ENCODE data around the gene USP12.
A peak's percentile ranks its signal among the peaks of the same experiment; 100 is the strongest.

The USP12 gene

DNA sequence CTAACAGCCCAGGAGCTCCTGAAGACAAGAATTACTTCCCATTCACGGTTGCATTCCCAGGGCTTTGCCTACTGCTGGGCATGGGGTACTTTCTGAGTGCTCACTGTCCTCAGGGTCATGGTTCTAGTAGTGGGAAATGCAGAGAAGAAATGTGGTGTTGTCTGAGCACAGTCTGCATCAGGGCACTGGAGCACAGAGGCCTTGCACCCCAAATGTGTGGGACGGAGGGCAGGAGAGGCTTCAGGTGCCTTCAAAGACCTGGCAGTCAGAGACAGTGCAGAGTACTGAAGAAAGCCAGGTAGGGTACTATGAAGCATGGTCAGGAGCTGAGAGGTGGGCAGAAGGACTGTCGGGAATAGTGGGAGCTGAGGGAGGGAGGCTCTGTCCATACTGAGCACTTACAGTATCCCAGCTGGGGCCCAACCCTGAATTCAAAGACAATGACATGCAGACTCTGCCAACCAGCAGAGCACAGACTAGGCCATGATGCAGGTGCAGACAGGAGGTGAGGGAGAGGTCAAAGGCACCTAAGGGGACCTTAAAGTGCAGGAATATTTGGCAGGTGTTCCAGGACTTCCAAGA, 144.4 kb downstream of the USP12 start:
- TF ChIP-seq, protein P1, sequence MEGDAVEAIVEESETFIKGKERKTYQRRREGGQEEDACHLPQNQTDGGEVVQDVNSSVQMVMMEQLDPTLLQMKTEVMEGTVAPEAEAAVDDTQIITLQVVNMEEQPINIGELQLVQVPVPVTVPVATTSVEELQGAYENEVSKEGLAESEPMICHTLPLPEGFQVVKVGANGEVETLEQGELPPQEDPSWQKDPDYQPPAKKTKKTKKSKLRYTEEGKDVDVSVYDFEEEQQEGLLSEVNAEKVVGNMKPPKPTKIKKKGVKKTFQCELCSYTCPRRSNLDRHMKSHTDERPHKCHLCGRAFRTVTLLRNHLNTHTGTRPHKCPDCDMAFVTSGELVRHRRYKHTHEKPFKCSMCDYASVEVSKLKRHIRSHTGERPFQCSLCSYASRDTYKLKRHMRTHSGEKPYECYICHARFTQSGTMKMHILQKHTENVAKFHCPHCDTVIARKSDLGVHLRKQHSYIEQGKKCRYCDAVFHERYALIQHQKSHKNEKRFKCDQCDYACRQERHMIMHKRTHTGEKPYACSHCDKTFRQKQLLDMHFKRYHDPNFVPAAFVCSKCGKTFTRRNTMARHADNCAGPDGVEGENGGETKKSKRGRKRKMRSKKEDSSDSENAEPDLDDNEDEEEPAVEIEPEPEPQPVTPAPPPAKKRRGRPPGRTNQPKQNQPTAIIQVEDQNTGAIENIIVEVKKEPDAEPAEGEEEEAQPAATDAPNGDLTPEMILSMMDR (IDR thresholded peaks at IDR 0.05; ENCODE audit: low read depth, low read length) = no peak
- in situ Hi-C loops (cut with HindIII; ENCODE audit: low sequenced_read_pairs) = no loop called here
- H3K4me3 ChIP-seq (ENCODE audit: low read depth, low read length) = no peak overlapping the region
- no peak for DNase-seq (ENCODE audit: low read depth, low spot score)

DNA sequence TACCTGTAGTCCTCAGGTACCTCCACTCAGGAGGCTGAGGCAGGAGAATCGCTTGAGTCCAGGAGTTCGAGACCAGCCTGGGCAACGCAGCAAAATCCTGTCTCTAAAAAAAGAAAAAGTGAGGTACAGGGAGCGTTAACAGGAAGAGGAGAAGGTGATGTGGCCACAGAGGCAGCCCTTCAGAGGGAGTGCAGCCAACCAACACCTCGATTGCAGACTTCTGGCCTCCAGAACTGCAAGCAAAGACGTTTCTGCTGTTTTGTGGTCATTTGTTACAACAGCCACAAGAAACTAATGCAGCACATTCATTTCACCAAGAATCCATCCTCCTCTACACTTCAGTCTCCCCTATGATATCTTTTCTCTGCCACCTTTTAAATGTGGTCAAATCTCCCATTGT, 145.2 kb downstream of the USP12 start:
- in situ Hi-C loops (cut with HindIII; ENCODE audit: low sequenced_read_pairs) = no loop called here
- DNase-seq (ENCODE audit: low read depth, low spot score) = no peak
- TF ChIP-seq, protein P1 (IDR thresholded peaks at IDR 0.05; ENCODE audit: low read depth, low read length) = no peak
- no peak overlapping the region for H3K4me3 ChIP-seq (ENCODE audit: low read depth, low read length)

DNA sequence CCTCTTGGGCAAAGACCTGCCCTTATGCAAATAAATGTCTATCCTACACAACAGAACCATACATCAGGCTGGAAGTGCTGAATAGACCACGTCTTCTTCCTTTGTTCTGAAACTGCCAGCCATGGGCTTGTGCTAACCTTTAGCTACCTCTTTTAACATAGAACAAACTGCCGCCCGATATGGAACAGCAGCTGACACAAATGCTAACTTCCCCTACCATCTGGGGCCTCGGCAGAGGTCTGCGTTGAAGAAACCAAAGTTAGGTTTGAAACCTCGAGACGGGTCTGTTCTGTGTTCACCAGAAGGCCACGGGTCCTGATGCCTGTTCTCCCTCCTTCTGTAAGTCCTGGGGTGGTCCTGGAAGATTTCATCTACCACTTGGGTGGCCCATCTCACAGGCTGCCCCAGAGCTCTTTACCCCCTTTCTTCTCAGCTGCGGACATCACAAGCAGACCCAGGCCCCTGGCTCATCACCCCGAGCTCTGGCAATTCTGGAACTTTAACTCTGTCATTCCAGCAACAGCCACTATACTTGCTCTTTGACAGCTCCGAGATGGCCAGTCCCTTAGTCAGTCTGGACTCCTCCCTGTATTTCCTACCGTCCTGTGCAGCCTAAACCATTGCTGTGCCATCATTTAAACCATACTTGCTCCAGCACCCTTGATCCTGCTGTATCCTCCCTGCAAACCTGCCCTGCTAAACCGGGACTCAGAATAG, 146.7 kb downstream of the USP12 start:
- no peak overlapping the region for H3K4me3 ChIP-seq (ENCODE audit: low read depth, low read length)
- no peak for DNase-seq (ENCODE audit: low read depth, low spot score)
- in situ Hi-C loops (cut with HindIII; ENCODE audit: low sequenced_read_pairs) = no loop called here
- TF ChIP-seq, protein P1 (IDR thresholded peaks at IDR 0.05; ENCODE audit: low read depth, low read length) = no peak

DNA sequence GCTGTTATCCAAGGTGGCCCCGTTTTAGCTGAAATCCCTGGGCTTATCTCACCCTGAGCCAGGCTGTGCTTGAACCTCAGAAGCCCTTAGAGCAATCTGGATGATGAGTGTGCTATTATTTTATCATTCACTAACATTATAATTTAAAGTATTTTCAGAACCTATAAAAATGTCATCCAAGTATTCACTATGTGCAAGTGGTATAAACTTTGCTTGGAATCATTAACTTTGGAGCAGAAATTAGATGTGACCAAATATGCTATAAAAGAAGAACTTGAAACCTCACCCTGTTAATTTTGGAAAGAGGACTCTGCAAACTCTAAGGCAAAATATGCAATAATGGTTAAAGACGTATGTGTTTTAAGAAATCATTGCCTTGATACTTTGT, 147.5 kb downstream of the USP12 start:
- H3K4me3 ChIP-seq (ENCODE audit: low read depth, low read length) = no peak overlapping the region
- DNase-seq (ENCODE audit: low read depth, low spot score) = no peak
- TF ChIP-seq, protein P1 (IDR thresholded peaks at IDR 0.05; ENCODE audit: low read depth, low read length) = no peak
- in situ Hi-C loops (cut with HindIII; ENCODE audit: low sequenced_read_pairs) = no loop called here

DNA sequence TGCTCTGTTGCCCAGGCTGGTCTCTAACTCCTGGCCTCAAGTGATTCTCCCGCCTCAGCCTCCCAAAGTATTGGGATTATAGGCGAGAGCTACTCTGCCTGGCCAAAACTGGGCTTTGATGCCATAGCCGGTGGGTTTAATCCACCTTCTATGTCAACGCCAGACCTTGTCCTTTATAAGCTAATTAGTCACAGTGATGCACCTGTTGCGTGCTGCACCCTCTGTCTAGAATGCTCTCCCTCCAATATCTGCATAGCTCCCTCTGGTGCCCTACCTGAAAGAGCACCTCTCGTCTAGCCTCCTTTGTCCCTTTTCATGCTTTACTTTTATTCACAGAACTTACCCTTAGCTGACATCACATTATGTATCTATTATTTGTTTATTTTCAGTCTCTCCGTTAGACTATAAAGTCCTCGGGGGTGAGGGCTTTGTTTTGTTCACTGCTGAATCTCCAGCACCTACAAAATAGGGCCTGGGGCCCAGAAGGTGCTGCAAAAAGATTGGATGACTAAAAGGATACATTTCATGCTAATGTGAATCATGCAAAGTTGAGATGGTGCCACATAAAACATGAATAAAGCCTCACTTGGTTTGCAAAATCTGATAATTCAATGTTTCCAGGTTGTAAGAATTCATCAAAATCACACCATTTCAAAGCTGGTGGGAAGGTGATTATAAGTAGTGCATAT, 148.1 kb downstream of the USP12 start:
- no peak for DNase-seq (ENCODE audit: low read depth, low spot score)
- H3K4me3 ChIP-seq (ENCODE audit: low read depth, low read length) = no peak overlapping the region
- in situ Hi-C loops (cut with HindIII; ENCODE audit: low sequenced_read_pairs) = no loop called here
- TF ChIP-seq, protein P1 (IDR thresholded peaks at IDR 0.05; ENCODE audit: low read depth, low read length) = no peak

DNA sequence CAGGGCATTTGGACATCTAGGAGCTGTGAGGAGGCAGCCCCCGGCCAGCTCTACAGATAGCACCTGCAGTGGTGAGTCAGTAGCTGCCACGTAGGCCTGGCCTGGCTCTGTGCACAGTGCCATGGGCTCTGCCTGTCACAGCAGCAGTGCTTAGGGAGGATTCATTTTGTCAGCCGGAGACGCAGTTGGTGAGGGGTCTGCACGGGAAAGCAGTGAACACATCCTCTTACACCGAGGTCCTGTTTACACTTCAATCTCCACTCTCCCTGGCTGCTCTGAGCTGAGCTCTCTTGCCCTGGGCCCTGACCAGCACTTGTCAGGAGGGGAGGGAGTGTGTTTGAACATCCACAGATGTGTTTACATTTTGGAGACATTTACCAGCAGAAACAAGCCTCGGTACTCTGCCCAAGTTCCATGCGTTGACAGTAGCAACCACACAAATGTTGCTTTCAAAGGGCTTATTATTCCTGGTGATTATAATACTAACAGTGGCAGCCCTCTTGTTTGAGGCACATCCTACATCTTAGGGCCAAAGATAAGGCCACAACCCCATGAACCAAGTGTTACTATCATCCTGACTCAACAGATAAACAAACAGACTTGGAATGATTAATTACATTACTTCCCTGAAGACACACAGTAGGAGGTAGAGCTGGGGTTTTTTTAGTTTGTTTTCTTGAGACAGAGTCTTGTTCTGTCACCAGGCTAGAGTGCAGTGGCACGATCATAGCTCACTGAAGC, 148.9 kb downstream of the USP12 start:
- peak; percentile 50 for DNase-seq (ENCODE audit: low read depth, low spot score)
- in situ Hi-C loops (cut with HindIII; ENCODE audit: low sequenced_read_pairs) = no loop called here
- H3K4me3 ChIP-seq (ENCODE audit: low read depth, low read length) = no peak overlapping the region
- TF ChIP-seq, protein P1 (IDR thresholded peaks at IDR 0.05; ENCODE audit: low read depth, low read length) = no peak
